ENCODE measurements around the gene SSH3.

Gene SSH3

DNA sequence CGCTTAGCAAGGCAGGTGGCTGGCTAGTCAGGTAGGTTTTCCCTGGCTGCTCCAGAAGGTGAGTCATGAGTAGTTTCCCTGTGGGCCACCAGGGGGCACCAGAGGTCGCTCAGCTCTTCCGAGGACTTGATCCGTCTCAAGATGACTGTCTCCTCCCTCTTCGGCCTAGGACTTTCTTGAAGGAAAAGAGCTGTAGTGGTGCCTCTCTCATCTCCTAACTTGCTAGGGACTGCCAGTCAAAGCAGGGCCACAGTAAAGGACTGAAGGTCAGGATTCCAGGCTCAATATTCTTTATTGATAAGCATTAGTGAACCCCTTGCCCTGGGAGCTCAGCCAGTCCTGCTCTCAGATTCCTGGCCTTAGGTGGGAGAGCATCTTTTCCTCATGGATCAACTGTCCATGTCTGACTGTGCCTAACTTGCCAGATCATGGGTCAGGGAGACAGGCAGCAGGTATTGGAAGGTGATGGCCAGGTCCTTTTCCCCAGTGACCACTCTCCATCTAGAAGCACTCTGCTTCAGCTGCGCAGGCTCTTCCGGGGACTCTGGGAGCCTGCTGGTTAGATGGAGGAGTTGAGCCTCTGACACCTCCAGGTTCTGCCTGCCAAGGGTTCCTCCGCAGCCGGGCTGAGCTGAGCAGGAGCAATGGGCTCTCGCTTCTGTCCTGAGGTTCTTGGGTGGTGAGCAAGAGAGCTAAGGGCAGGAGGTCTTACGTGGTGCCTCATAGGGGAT is 48.1 kb downstream of the SSH3 start:
- H3K4me3 Mint-ChIP-seq: peak overlapping the region; percentile 35 to 51
- DNase-seq: peak in 1 of 2 donors; percentile 59
- H3K9me3 Mint-ChIP-seq: no peaks in the 10 kb centered on the region
- peaks cover 76% of the 10 kb centered on the region for H3K4me1 Mint-ChIP-seq
- H3K27me3 Mint-ChIP-seq: no peaks in the 10 kb centered on the region
- ATAC-seq: no peak
- H3K27ac Mint-ChIP-seq: peak overlapping the region in 1 of 2 donors; percentile 57

GRCh38 chr11:67352546-67353316 is 49.4 kb downstream of the SSH3 start:
- Mint-ChIP-seq H3K4me1 (peaks cover 77% of the 10 kb centered on the region), H3K4me3 (peak overlapping the region; percentile 86 to 97), H3K27me3 (no peaks in the 10 kb centered on the region), H3K27ac (peak overlapping the region; percentile 93 to 99), H3K9me3 (no peaks in the 10 kb centered on the region)
- ATAC-seq (peak; percentile 65), DNase-seq (no peak)

- H3K4me1 Mint-ChIP-seq: peaks cover 70% of the 10 kb centered on the region
- peak within 1 kb of the TSS; percentile 93 to 99 for H3K27ac Mint-ChIP-seq
These were observed 50.2 kb downstream of the SSH3 start, which contains the start of gene POLD4 for GRCh38 chr11:67353317-67354074. Gene POLD4, minus strand, starts transcription at chr11:67353546. Its CDS starts 147 bp downstream, at chr11:67353399.

GRCh38 chr11:67354075-67355022 is 51.0 kb downstream of the SSH3 start:
- H3K4me1 Mint-ChIP-seq: peaks cover 62% of the 10 kb centered on the region
- H3K27ac Mint-ChIP-seq: peak overlapping the region; percentile 72 to 75
- H3K27me3 Mint-ChIP-seq: no peaks in the 10 kb centered on the region
- no peaks in the 10 kb centered on the region for H3K9me3 Mint-ChIP-seq
- no peak for ATAC-seq
- no peak for DNase-seq
- H3K4me3 Mint-ChIP-seq: peak overlapping the region; percentile 86 to 97

More at GRCh38 chr11:67353317-67354074, 50.2 kb downstream of the SSH3 start, which contains the start of gene POLD4:
- peak; percentile 94 for ATAC-seq
- peak within 1 kb of the TSS; percentile 86 to 97 for H3K4me3 Mint-ChIP-seq
- H3K9me3 Mint-ChIP-seq: no peaks in the 10 kb centered on the region
- DNase-seq: peak; percentile 90 to 95
- H3K27me3 Mint-ChIP-seq: no peaks in the 10 kb centered on the region

DNA sequence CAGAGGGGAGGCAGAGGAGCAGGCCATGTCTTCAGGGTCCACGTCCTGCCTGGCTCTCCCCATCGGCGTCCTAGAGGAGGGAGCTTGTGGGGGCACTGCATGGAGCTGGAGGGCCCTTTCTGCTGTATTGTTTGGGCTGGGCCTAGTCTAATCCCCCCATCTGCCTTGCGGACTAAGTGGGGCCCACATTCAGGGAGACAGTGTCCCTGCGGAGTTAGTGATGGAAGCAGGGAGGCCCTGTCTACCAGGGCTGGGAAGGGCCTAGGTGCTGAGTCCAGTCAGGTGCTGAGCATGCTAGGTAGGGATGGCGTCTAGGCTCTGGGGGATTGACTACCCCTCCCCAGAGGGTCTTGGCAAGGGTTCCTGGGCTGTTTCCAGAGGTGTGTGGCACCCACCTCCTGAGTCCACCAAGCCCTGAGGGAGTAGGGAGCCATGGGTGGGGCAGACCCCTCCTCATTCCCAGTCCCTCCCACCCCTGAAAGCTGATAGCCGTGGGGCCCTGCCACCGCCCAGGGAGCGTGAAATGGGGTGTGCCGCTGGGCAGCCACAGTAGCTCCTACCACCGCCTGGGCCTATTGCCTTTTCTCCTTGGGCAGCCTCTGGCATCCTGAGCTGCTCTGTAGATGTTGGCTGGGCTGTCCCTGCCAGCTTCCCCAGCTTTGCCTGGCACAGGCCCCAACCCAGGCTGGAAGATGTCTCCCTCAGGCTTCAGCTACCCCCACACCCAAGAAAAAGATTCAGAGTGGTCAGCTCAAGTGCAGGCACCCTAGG is 51.9 kb downstream of the SSH3 start:
- ATAC-seq: no peak
- no peaks in the 10 kb centered on the region for H3K27me3 Mint-ChIP-seq
- H3K4me1 Mint-ChIP-seq: peaks cover 53% of the 10 kb centered on the region
- peak overlapping the region in 1 of 2 donors; percentile 34 for H3K4me3 Mint-ChIP-seq
- DNase-seq: no peak
- H3K9me3 Mint-ChIP-seq: no peaks in the 10 kb centered on the region
- H3K27ac Mint-ChIP-seq: peak overlapping the region in 1 of 2 donors; percentile 75

- no peak for ATAC-seq
- Mint-ChIP-seq H3K4me1 (peaks cover 52% of the 10 kb centered on the region), H3K27me3 (no peaks in the 10 kb centered on the region), H3K4me3 (no peak overlapping the region), H3K9me3 (no peaks in the 10 kb centered on the region), H3K27ac (peak overlapping the region in 1 of 2 donors; percentile 45)
- no peak for DNase-seq
These were observed 52.6 kb downstream of the SSH3 start for GRCh38 chr11:67355794-67356386.

DNA sequence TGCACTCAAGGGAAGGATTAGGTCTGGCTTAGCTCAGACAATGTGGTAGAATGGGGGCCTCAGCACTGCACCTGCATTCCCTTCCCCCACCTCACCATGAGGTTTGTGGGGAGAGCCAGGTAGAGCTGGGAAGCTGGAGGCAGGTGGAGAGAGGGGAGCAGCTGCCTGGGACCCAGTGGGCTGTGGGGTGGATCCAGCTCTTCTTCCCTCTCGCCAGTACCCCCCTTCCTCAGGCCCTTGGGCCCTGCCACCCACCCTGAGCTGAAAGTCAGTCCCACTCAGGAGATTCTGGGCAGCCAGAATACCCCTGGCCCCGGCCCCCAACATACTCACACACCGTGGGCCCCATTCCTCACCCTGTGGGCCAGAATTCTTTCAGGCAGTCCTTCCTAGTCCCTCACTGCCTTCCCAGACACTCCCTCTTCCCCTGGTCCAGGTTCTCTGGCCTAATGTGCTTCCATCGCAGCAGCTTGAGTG is 53.1 kb downstream of the SSH3 start:
- H3K4me1 Mint-ChIP-seq: peaks cover 46% of the 10 kb centered on the region
- H3K9me3 Mint-ChIP-seq: no peaks in the 10 kb centered on the region
- peak overlapping the region; percentile 36 to 46 for H3K4me3 Mint-ChIP-seq
- H3K27ac Mint-ChIP-seq: peak overlapping the region; percentile 81 to 85
- no peak for DNase-seq
- H3K27me3 Mint-ChIP-seq: no peaks in the 10 kb centered on the region
- ATAC-seq: no peak

- ATAC-seq (peak; percentile 11), DNase-seq (peak; percentile 67 to 72)
- Mint-ChIP-seq H3K9me3 (no peaks in the 10 kb centered on the region), H3K27me3 (no peaks in the 10 kb centered on the region), H3K4me1 (peaks cover 42% of the 10 kb centered on the region), H3K27ac (peak overlapping the region; percentile 81 to 85), H3K4me3 (peak overlapping the region; percentile 36 to 46)
These were observed 53.7 kb downstream of the SSH3 start for GRCh38 chr11:67356864-67357561.

DNA sequence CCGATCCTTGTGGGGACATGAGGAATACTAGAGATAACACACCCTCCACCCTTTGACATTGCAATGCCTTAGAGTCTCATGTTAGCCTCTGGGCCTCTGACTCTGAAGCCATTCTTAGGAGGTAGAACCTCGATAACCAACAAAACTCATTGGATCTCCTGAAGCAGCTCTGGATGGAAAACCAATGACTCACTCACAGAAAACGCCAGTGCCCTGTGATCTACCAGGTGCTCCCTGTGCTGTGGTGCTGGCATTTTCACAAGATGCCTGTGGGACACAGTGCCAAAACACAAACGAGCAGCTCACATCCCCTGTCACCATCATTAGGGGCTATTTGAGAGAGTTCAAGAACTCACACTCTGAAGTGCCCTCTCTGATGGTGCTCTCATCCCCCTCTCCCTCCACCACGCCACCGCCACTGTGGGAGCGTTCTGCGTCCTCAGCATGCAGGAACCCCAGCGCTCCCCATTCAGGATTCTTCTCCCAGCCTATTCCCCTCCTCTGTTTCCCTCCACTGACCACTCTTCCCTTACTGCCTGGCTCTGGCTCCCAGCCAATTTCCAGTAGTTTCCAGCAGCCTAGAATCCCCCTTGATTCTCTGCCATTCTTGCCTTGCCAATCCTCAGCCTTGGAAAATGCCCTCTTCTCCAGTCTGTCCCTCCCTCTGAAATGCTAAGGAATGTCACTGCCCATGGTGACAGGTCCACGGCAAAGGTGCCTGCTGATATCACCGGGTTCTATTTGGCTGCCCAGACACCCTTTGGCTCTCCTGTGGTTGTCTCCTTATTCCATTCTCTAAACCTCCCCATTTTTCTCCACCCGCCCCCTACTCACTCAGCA is 54.7 kb downstream of the SSH3 start:
- no peaks in the 10 kb centered on the region for H3K27me3 Mint-ChIP-seq
- H3K4me3 Mint-ChIP-seq: no peak overlapping the region
- H3K9me3 Mint-ChIP-seq: no peaks in the 10 kb centered on the region
- H3K4me1 Mint-ChIP-seq: peaks cover 34% of the 10 kb centered on the region
- H3K27ac Mint-ChIP-seq: no peak overlapping the region
- ATAC-seq (no peak), DNase-seq (no peak)

Measured in stimulated activated naive CD8-positive, alpha-beta T cell treated with anti-CD3 and anti-CD28 coated beads, Interleukin-15, amount 100 ng/mL, for 72 hours (primary cell).